ENCODE results near the gene ARFGAP1.

ARFGAP1 gene

DNA sequence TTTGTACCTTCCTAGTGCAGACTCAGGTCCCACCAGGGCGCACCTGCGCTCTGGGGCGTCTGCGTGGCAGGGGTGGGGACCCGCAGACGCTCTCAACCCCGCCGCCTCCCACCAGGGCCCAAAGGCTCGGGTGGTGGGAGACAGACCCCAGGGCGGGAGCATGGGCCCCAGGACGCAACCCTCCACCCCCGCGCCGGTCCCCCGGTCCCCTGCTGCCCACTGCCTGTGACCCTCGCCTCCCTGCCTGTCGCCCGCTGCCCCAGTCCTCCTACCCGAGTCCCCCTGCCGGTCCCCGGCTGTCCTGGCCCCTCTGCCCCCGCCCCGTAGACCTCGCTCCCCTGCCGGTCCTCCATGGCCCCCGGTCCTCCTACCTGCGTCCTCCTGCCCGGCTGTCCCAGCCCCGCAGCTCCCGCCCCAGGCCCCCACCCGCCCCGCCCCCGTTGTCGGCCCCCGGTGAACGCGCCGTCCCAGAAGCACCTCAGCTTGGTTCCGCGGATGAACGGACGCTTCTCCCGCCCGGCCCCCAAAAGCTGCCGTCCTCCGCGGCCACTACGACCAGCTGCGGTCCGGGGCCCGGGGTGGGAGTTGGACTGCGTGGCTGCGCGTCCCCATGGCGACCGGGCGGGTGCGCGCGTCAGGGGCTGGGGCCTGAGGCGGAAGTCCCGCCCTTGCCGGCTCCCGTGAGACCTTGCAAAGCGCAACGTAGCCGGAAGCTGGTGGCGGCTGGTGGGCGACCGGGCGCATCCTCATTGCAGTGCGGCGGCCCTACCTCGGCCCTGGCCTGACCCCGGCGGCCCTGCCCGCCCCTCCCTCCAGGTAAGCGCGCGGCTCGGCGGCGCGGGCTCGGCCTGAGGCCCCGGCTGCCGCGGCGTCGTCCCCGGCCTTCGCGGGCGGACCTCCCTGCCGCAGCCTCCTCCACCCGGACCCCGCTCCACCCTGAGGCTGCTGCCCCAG lies at the start of gene ARFGAP1:
Gene ARFGAP1, plus strand, starts transcription at position 709 of the 954 bp plus-strand sequence. CDS start 2,768 bp downstream, outside the sequence.
- FAIRE-seq: no peak

DNA sequence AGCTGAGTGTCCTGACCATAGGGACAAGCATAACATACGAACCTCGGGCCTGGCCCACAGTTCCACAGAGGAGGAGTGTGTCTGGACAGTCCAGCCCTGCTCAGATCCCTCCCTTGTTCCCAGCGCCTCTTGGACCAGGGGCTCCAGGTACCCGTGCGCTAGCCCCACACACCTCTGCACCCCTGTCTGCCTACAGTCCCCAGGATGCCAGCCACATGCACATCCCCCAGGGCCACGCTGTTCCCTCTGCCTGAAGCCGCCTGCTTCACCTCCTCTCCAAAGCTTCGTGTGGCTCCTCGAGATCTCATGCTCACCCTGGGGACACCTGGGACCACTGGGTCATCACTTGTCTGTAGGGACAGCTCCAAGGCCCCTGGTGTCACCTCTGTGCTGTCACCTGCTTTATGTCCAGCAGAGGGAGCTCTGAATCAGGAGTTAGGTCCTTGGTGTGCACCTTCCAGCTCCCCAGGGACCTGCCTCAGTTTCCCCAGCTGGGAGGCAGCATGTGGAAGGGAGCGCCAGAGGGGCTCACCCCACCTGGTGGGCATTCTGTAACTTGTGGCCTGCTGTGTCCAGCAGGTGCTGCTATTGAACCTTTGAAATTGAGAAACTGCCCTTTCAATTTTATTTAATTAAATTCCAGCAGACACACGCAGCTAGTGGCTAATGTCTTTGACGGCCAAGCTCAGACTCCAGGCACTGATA lies 49.3 kb upstream of the ARFGAP1 start:
- DNase-seq (ENCODE audit: low spot score) (peak; percentile 38), FAIRE-seq (no peak)

More for the DNA sequence above, at the start of gene ARFGAP1:
- peak; percentile 76 for DNase-seq (ENCODE audit: low spot score)

DNA sequence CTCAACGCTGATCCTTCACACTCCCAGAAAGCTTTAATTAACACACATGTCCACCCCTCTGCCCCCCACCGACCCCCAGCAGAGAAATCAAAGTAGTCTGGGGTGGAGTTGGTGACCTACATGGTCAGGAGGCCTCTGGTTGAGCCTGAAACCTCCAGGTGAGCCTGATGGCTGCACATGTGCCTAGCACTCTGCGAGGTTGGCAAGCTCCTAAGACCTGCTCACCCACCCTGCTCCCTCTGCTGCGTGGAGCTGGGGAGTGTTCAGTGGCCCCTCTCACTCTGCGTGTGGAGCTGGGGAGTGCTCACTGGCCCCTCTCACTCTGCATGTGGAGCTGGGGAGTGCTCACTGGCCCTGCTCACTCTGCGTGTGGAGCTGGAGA lies 48.8 kb upstream of the ARFGAP1 start:
- FAIRE-seq (no peak), DNase-seq (ENCODE audit: low spot score) (no peak)

DNA sequence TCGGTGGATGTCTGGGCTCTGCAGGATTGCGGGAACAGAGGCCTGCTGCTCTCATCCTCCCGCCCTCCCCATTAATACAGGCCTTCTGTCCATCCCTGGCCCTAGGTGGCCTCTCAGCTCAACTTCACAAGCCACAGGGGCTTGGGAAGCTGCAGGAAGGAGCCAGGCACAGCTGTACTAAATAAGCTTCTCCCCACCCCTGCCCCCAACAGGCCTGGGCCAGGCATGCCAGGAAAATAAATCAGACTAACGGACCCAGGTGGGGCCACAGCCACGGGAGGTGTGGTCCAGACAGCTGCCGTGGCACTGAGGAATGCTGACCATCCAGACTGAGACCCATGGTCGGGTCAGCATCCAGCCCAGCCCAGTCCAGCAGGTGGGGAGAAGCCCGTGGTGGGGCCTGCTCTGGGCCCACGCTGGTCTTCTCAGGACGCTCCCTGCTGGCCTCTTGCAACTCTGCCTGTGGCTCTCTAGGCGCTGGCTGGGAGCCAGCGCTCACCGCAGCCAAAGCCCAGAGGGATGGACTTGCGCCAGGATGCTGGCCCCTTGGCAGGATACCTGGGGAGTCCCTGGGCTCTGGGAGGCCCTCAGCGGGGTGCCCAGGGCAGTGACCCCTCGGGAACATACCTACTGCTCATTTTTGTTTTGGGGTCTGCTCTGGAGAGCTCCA lies 48.1 kb upstream of the ARFGAP1 start:
- FAIRE-seq: peak; percentile 69
- DNase-seq (ENCODE audit: low spot score): peak; percentile 90

DNA sequence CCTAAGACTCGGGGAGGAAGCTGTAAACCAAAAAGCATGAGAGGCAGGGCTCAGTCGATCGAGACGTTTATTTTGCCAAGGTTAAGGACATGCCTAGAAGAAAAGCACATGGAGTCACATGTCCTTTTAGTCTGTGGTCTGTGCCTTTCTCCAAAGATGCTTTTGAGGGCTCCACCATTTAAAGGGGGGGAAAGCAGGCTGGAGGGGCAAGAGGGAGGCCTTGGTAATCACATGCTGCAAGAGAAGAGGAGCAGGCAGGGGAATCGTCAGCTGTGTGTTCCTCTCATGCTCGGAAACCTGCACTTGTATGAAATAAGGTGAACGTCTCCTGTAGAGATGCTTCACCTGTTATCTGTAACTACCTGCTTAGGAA lies 47.5 kb upstream of the ARFGAP1 start:
- FAIRE-seq: no peak
- DNase-seq (ENCODE audit: low spot score): peak; percentile 8

DNA sequence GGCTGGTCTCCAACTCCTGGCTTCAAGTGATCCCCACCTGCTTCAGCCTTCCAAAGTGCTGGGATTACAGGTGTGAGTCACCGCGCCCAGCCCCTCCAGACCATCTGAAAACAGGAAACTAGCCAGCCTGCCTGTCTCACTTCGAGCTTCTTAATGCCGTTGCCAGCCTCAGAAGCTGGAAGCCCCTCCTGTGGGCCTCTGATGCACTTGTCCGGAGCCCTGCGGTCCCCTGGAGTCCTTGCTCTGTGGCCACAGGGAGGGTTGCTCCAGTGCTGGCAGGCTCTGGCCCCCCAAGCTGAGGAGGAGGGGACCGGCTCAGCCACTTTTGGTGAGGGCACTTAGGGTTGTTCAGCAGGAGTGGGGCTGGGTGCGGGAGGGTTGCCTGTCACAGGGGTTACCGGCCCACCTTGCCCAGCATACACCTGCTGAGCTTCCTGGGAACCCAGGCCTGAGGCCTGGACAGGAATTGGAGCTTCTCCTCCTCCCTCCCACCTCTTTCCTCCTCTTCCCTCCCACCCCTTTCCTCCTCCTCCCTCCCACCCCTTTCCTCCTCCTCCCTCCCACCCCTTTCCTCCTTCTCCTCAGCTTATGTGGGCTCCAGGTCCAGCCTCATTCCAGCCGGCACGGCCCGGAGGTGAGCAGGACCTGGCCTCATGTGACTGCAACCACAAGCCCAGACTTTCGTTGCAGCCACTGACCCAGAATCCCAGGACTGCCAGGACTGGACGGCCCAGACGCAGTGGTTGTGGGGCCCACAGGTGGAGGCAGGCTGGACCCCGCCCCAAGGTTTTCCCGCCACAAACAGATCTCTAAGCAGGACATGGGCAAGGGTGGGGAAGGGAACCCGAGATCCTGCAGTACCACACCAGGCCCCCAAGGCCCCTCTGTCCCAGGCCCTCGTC lies 46.3 kb upstream of the ARFGAP1 start:
- DNase-seq (ENCODE audit: low spot score) (peak; percentile 19), FAIRE-seq (no peak)

DNA sequence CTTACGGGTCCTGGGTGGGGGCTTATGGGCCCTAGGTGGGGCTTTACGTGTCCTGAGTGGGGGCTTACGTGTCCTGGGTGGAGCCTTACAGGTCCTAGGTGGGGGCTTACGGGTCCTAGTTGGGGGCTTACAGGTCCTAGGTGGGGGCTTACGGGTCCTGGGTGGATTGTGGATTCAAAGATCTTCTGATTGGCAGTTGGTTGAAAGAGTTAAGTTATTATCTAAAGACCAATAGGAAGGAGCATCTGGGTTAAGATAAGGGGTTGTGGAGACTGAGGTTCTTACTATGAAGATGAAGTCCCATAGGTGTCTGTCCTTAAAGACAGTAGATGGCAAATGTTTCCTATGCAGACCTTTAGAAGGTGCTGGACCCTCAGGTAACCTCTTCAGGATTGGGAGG lies 45.4 kb upstream of the ARFGAP1 start:
- DNase-seq (ENCODE audit: low spot score): no peak
- FAIRE-seq: no peak

DNA sequence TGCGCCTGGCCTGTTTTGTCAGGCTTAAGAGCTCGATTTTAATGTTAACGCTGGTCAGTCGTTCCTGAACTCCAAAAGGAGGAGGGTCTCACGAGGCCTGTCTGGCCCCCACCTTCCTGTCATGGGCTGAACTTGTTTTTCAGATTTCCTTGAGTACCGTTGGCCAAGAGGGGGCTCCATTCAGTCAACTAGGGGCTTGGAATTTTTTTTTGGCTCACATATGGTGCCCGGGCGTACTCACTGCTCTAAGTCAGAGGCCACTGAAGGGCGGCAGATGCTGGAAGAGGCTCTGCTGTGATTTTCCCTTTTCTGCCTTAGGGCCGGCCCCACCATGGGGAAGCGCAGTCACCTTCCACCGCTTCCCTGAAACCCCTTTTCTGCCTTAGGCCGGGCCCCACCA lies 43.8 kb upstream of the ARFGAP1 start:
- FAIRE-seq (no peak), DNase-seq (ENCODE audit: low spot score) (no peak)

DNA sequence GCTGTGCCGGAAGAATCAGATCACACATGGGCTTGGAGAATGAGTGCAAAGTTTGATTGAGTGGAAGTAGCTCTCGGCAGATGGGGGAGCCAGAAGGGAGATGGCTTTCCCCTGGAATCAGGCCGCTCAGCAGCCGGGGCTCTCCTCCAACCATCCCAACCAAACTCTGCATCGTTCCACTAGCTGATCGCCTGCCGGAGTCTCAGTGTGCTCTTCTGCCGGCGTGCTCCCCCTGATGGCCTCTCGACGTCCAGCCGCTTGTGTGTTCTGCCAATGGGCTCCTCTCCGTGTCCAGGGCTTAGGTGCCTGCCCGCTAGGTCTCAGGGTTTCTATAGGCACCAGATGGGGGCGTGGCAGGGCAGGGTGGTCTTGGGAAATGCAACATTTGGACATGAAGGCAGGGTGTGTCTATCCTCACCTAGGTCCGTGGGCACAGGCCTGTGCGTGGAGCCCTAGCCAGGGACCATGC lies 41.8 kb upstream of the ARFGAP1 start:
- DNase-seq (ENCODE audit: low spot score) (no peak), FAIRE-seq (no peak)

DNA sequence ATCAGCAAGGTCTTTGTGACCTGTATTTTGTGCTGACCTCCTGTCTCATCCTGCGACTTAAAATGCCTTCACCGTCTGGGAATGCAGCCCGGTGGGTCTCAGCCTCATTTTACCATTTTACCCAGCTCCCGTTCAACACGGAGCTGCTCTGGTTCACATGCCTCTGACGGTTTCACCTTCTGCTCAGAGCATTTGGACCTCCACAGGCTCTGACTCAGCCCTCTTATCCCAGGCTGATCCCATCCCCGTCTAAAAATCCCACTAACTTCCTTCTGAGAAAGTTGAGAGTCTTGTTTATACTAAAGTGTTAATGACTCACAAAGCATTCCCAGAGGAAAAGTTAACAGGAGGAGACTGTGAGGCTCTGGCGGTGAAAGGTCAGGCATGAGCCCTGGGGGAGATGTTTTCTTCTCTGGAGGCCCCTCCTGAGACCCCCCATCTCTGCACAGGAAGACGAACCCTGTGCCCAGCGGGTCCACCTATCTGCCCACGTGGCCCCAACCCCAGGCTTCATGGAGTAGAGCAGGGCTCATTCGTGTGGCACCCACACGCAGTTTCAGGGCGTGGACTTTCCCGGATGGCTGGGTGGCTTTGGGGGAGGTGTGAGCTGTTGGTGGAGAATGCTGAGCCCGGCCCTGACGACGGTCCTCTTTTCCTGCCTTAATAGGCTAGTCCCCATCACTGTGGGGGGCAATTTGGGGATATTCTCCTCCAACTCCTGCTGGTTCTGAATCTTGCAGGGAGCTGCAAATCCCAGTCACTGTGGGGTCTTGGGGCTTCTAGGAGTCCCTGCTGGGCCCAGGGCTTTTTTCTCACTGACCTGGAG lies 40.2 kb upstream of the ARFGAP1 start:
- FAIRE-seq (peak; percentile 98), DNase-seq (ENCODE audit: low spot score) (peak; percentile 97)

DNA sequence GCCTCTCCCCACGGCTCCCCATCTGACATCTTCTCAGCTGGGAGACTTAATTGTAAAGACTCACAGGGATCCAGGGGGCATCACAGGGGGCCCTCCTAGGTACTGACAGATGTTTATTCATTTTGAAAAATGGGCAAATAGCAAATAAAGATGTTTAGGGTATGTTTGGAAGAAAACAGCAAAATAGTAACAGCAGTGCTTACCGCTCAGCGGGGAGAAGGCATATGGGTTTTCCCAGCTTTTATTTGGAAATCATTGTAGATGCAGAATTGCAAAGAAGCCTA lies 39.6 kb upstream of the ARFGAP1 start:
- FAIRE-seq (no peak), DNase-seq (ENCODE audit: low spot score) (no peak)

DNA sequence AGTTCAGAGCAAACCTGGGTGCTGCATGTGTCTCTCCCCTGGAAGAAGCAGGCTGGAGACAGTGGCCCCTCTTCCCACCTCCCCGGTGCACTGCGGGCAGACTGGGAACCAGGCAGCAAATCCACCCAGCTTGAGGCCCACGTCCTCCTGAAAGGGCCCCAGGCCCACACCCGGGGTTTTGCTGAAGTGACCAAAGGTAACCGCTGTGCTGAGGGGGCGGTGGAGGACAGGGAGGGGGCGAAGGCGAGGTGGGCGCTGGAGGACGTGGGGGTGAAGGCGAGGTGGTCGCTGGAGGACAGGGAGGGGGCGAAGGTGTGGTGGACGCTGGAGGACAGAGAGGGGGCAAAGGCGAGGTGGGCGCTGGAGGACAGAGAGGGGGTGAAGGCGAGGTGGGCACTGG lies 38.7 kb upstream of the ARFGAP1 start:
- FAIRE-seq (no peak), DNase-seq (ENCODE audit: low spot score) (no peak)

DNA sequence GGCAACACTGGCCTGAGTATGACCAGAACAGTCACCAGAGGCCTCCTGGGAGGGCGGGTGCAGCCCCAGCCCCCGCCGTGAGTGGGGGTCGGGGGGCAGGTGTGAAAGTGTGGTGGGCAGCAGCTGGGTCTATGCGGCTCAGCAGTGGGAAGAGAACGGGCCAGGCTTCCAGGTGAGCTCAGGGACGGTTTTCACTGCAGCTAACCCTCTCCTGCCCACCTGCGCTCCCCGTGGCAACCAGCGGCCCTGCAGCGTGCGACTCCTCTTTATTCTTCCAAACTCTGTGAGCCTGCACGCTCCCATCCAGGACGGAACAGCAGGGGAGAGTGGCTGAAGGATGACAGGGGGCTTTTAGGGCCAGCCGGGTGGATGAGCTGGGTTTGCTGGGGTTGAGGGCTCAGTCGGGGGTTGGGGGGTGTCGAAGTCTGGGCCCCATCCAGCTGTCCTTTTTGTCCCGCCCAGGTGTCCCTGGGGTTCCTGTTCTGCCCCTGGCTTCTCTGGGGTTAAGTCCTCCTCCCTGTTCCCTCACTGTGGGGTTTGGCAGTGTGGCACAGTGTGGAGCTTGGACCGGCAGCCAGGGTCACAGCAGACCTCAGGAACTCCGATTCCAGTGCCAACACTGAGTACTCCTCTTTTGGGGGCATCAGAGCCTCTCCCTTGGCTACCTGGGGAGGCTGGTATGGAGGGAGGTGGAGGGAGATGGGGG lies 37.8 kb upstream of the ARFGAP1 start:
- DNase-seq (ENCODE audit: low spot score): no peak
- no peak for FAIRE-seq

DNA sequence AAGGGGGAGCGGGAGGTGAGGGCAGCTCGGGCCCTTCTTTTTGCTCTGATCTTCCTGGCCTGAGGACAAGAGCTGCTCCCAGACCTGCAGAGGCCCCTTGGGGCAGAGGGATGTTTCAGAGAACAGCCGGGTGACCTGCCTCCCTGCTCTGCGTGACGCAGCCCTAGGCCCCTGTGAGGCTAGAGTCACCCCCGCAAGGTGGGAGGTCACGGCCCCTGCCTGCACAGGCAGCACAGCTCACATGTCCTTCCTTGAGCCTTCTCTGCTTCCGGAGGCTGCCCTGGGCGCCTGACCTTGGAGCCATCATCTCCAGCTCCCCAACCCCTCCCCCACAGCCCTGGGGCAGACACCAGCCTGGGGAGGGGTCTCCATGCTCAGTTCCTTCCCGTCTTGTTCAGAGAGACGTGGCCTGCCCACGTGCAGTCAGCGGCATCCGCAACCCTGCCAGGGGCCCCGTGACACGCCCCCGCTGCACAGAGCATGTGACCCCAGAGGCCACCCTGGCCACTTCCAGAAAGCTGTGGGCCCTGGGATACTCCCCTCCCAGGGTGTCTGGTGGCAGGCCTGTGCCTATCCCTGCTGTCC lies 37.1 kb upstream of the ARFGAP1 start, which contains the start of gene BIRC7:
Gene BIRC7, plus strand, starts transcription at position 507 of the 585 bp plus-strand sequence. CDS start 192 bp downstream, outside the sequence.
- FAIRE-seq (no peak), DNase-seq (ENCODE audit: low spot score) (no peak)

DNA sequence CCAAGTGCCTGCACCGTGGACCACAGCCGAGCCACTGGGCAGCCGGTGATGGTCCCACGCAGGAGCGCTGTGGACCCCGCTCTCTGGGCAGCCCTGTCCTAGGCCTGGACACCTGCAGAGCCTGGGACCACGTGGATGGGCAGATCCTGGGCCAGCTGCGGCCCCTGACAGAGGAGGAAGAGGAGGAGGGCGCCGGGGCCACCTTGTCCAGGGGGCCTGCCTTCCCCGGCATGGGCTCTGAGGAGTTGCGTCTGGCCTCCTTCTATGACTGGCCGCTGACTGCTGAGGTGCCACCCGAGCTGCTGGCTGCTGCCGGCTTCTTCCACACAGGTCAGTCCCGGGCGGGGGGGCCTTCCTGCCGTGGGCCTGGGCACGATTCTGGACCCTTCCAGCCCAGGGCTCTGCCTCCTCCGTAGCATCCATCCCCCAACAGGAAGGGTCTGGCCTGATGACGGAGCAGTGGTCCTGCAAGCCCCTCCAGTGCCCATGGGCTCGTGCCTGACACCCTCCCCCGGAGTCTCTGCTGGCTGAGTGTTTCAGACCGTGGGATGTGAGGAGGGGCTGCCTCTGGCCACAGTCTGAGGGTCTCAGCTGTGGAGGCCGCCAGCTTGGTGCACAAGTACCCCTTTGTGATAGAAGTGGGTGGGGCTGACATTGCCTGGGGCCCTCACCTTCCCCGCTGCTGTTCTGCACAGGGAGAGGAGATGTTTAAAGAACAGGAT lies 36.3 kb upstream of the ARFGAP1 start:
- no peak for FAIRE-seq
- DNase-seq (ENCODE audit: low spot score): no peak

DNA sequence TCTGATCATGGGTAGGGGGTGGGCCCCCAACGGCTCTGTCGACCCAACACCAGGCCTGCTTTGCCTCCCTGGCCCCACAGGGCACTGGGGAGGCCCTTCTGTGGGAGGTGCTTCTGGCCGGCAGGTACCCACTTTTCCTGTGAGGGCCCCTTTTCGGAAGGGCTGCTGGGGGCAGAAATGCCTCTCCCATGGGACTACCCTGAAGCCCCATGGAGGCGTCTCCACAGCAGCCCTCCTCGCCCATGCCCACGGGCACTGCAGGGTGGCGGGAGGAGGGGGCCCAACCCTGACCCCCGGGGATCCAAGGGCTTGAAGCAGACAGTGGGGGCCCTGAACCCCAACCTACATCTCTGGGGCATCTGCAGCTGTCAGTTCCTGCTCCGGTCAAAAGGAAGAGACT lies 34.6 kb upstream of the ARFGAP1 start:
- FAIRE-seq (no peak), DNase-seq (ENCODE audit: low spot score) (no peak)

DNA sequence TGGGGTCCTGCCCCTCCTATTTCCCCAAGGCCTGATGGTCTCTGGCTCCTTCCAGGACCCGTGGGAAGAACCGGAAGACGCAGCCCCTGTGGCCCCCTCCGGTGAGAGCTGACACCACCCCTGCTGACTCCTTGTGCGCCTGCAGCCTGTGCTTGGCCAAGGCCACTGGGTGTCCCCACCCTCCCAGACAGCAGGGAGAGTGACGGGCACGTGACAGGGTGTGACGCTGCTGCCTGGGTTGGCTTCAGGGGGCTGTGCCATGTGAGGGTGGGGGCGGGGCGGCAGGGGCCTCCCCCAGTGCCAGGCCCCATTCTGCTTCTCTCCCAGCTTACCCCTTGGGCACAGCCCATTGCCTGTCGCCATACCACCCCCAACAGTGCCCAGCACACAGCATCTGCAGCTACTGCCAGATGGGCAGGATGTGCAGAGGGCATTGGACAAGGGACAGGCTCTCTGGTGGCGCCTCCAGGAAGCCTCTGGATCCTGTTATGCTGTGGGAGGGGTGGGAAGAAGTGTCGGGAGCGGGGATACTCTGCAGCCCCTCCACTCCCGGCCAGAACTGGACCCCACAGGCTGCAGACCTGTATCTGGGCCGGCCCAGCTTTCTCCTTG lies 34.0 kb upstream of the ARFGAP1 start:
- FAIRE-seq (no peak), DNase-seq (ENCODE audit: low spot score) (no peak)

DNA sequence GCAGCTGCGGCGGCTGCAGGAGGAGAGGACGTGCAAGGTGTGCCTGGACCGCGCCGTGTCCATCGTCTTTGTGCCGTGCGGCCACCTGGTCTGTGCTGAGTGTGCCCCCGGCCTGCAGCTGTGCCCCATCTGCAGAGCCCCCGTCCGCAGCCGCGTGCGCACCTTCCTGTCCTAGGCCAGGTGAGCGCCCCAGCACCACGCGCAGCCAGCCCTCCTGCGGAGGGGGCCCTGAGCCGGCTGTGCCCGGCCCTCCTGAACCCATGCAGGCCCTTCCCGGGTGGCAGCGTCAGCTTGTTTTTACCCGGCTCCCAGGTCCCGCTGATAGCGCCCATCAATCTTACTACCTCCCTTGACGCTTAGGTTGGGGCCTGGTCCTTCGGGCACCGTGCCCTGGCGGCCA lies 33.2 kb upstream of the ARFGAP1 start:
- FAIRE-seq (no peak), DNase-seq (ENCODE audit: low spot score) (no peak)
